ENCODE measurements around the gene COIL. TPM values are rescaled to one million over a fixed set of nuclear protein-coding genes. Genes with fewer than 3 reads are reported as not detected.

COIL gene
- total and polyA plus RNA-seq, 2 donors (not counting 1 experiment from before 2014, with no cell fraction given), result 3.7 to 19.8 TPM

DNA sequence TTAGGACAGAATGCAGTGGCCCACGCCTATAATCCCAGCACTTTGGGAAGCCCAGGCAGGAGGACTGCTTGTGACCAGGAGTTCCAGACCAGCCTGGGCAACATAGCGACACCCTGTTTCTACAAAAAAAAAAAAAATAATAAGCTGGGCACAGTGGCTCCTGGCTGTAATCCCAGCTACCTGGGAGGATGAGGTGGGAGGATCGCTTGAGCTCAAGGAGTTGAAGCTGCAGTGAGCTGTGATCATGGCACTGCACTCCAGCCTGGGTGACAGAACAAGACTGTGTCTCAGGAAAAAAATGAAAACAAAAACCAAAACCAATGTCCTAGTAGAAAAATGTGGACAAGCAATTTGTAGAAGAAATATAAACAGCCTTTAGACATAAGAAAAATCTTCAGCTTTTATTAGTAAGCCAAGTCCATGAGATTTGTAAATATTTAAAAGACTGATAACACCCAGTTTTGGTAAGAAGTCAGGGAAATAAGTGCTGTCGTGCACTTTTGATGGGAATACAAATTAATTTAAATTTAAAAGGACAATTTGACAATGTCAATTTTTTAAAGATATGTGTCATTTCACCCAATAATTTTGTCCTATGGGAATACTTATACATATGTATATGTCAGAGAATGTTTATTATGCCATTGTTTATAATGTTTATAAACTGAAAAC is 28.2 kb upstream of the COIL start:
- Histone ChIP-seq H4K20me1 (ENCODE audit: control insufficient read depth, insufficient read depth, low read length, poor library complexity, severe bottlenecking) (peaks cover 6% of the 10 kb centered on the region), H3K36me3 (replicated peaks in 1 of 2; ENCODE audit: control extremely low read depth in 1 of 2, control insufficient read depth in 1 of 2, extremely low read depth in 1 of 2, insufficient read depth in 2 of 2, low read length in 1 of 2) (peaks cover 6 to 78% of the 10 kb centered on the region in 2 experiments), H3K79me2 (ENCODE audit: control insufficient read depth, insufficient read depth, low read length) (peaks cover 7% of the 10 kb centered on the region), H3K9me3 (ENCODE audit: control extremely low read depth in 1 of 3, control insufficient read depth in 2 of 3, insufficient read depth in 1 of 3, low read length in 2 of 3) (no peaks in the 10 kb centered on the region), H3K9ac (ENCODE audit: low read length) (no peak overlapping the region), H3K27me3 (replicated peaks in 1 of 4; ENCODE audit: control extremely low read depth in 1 of 4, control insufficient read depth in 3 of 4, insufficient read depth in 4 of 4, low read length in 3 of 4) (no peaks in the 10 kb centered on the region), H3K4me2 (replicated peaks; ENCODE audit: low read depth, low read length, poor library complexity, severe bottlenecking) (no peak overlapping the region), H3K4me1 (ENCODE audit: control insufficient read depth in 2 of 2, insufficient read depth in 2 of 2, low read length in 2 of 2) (no peaks in the 10 kb centered on the region), H2AFZ (ENCODE audit: insufficient read depth, low read depth, low read length, poor library complexity, severe bottlenecking) (no peak overlapping the region), H3K4me3 (ENCODE audit: control extremely low read depth in 1 of 5, extremely low read depth in 1 of 5, insufficient read depth in 1 of 5, low read depth in 2 of 5, low read length in 4 of 5) (no peak overlapping the region), H3K27ac (ENCODE audit: low read length in 2 of 2) (no peak overlapping the region)
- no peak overlapping the region for H3K4me3 Mint-ChIP-seq
- POLR2A ChIA-PET, result no interaction called here
- WGBS (ENCODE audit: insufficient coverage), result no CpG with 5 or more reads among the region's 4 CpGs
- H3K4me1 Mint-ChIP-seq, result peaks cover 3% of the 10 kb centered on the region
- intact Hi-C loops (cut with micrococcal nuclease), result no loop called here
- CTCF ChIA-PET, result no interaction called here
- no peak for DNase-seq
- H3K27me3 Mint-ChIP-seq, result no peaks in the 10 kb centered on the region
- H3K27ac Mint-ChIP-seq, result no peak overlapping the region
- H3K9me3 Mint-ChIP-seq (ENCODE audit: insufficient read depth), result no peaks in the 10 kb centered on the region
- TF ChIP-seq, protein P1, sequence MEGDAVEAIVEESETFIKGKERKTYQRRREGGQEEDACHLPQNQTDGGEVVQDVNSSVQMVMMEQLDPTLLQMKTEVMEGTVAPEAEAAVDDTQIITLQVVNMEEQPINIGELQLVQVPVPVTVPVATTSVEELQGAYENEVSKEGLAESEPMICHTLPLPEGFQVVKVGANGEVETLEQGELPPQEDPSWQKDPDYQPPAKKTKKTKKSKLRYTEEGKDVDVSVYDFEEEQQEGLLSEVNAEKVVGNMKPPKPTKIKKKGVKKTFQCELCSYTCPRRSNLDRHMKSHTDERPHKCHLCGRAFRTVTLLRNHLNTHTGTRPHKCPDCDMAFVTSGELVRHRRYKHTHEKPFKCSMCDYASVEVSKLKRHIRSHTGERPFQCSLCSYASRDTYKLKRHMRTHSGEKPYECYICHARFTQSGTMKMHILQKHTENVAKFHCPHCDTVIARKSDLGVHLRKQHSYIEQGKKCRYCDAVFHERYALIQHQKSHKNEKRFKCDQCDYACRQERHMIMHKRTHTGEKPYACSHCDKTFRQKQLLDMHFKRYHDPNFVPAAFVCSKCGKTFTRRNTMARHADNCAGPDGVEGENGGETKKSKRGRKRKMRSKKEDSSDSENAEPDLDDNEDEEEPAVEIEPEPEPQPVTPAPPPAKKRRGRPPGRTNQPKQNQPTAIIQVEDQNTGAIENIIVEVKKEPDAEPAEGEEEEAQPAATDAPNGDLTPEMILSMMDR (IDR thresholded peaks at IDR 0.05), result no peak
- TF ChIP-seq EZH2 (IDR thresholded peaks at IDR 0.05; ENCODE audit: borderline replicate concordance, insufficient read depth, low read depth, low read length, poor library complexity, severe bottlenecking), result no peak
- no peak for ATAC-seq (ENCODE audit: low read depth)

GRCh38 chr17:56987283-56987834 is 26.5 kb upstream of the COIL start:
- H3K4me3 Mint-ChIP-seq, result no peak overlapping the region
- H3K4me3 ChIP-seq (ENCODE audit: control extremely low read depth in 1 of 5, extremely low read depth in 1 of 5, insufficient read depth in 1 of 5, low read depth in 2 of 5, low read length in 4 of 5), result no peak overlapping the region
- WGBS (ENCODE audit: insufficient coverage), result 100% methylated on average over 4 of the region's 11 CpGs
- no peak overlapping the region for H2AFZ ChIP-seq (ENCODE audit: insufficient read depth, low read depth, low read length, poor library complexity, severe bottlenecking)
- no peaks in the 10 kb centered on the region for H3K27me3 ChIP-seq (replicated peaks in 1 of 4; ENCODE audit: control extremely low read depth in 1 of 4, control insufficient read depth in 3 of 4, insufficient read depth in 4 of 4, low read length in 3 of 4)
- peaks cover 0 to 80% of the 10 kb centered on the region in 2 experiments for H3K36me3 ChIP-seq (replicated peaks in 1 of 2; ENCODE audit: control extremely low read depth in 1 of 2, control insufficient read depth in 1 of 2, extremely low read depth in 1 of 2, insufficient read depth in 2 of 2, low read length in 1 of 2)
- peaks cover 10% of the 10 kb centered on the region for H3K79me2 ChIP-seq (ENCODE audit: control insufficient read depth, insufficient read depth, low read length)
- DNase-seq (no peak), ATAC-seq (ENCODE audit: low read depth) (no peak)
- H3K27me3 Mint-ChIP-seq, result no peaks in the 10 kb centered on the region
- no peak overlapping the region for H3K27ac ChIP-seq (ENCODE audit: low read length in 2 of 2)
- H3K9me3 Mint-ChIP-seq (ENCODE audit: insufficient read depth), result no peaks in the 10 kb centered on the region
- no peak overlapping the region for H3K4me2 ChIP-seq (replicated peaks; ENCODE audit: low read depth, low read length, poor library complexity, severe bottlenecking)
- peaks cover 0 to 3% of the 10 kb centered on the region in 2 donors for H3K4me1 ChIP-seq (ENCODE audit: control insufficient read depth in 2 of 2, insufficient read depth in 2 of 2, low read length in 2 of 2)
- H4K20me1 ChIP-seq (ENCODE audit: control insufficient read depth, insufficient read depth, low read length, poor library complexity, severe bottlenecking), result peaks cover 15% of the 10 kb centered on the region
- no peak overlapping the region for H3K27ac Mint-ChIP-seq
- H3K9me3 ChIP-seq (ENCODE audit: control extremely low read depth in 1 of 3, control insufficient read depth in 2 of 3, insufficient read depth in 1 of 3, low read length in 2 of 3), result no peaks in the 10 kb centered on the region
- intact Hi-C loops (cut with micrococcal nuclease), result no loop called here
- H3K9ac ChIP-seq (ENCODE audit: low read length), result no peak overlapping the region
- TF ChIP-seq EZH2 (IDR thresholded peaks at IDR 0.05; ENCODE audit: borderline replicate concordance, insufficient read depth, low read depth, low read length, poor library complexity, severe bottlenecking), result no peak
- TF ChIP-seq, protein P1 (IDR thresholded peaks at IDR 0.05), result no peak
- CTCF ChIA-PET, result no interaction called here
- H3K4me1 Mint-ChIP-seq, result peaks cover 8% of the 10 kb centered on the region
- POLR2A ChIA-PET, result no interaction called here

All from B cell (primary cell).